Measurements from ENCODE around the gene HEATR3. TPM values are rescaled to one million over a fixed set of nuclear protein-coding genes. Genes with fewer than 3 reads are reported as not detected.
A peak's percentile ranks its signal among the peaks of the same experiment; 100 is the strongest.
"Not testable (repeated sequence)": the region's sequence is repeated elsewhere in the genome, so short reads cannot be mapped to it uniquely, and the experiment has no call there.

The HEATR3 gene
- polyA plus RNA-seq, 2 of the 4 experiments (the other 2 are of a cell fraction) = 21.2 to 30.8 TPM

DNA sequence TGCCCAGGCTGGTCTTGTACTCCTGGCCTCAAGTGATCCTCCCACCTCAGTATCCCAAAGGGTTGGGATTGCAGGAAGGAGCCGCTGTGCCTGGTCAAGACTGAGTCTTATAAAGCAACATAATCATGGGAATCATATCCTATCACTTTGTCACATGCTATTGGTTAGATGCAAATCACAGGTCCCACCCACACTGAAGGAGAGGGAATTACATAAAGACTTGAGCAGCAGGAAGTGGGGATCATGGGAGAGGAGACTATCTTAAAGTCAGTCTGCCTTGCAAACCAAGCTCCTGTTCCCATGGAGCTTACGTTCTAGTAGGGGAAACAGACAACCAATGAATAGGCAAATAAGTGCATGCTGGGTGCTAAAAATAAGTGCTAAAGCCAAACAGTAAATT lies 59.0 kb downstream of the HEATR3 start:
- Histone ChIP-seq H3K4me2 (no peak overlapping the region), H3K9me3 (no peaks in the 10 kb centered on the region), H3K27ac (no peak overlapping the region), H3K4me3 (no peak overlapping the region), H3K4me1 (no peaks in the 10 kb centered on the region)
- no peak for ATAC-seq
- TF ChIP-seq KDM1A (IDR thresholded peaks at IDR 0.05; ENCODE audit: low read depth) (no peak), JUN (IDR thresholded peaks at IDR 0.05) (no peak)
- ChIA-PET POLR2A (no interaction called here), CTCF (interaction anchor here (0.7 kb wide), 1 partner anchor 64 kb away, joined by 3 read pairs; no protein-coding TSS in a partner anchor)
- DNase-seq (ENCODE audit: low read depth in 1 of 2, low spot score in 1 of 2) = no peak
- no peak for FAIRE-seq
- WGBS (ENCODE audit: missing lambda C conversion rate) = 77% methylated on average over 2 of the region's 2 CpGs

- Histone ChIP-seq H3K4me3 (no peak overlapping the region), H3K27ac (no peak overlapping the region), H3K4me1 (no peaks in the 10 kb centered on the region), H3K9me3 (no peaks in the 10 kb centered on the region), H3K4me2 (no peak overlapping the region)
- CTCF ChIA-PET = no interaction called here
- no peak for DNase-seq (ENCODE audit: low read depth in 1 of 2, low spot score in 1 of 2)
- POLR2A ChIA-PET = no interaction called here
- ATAC-seq = no peak
- no peak for FAIRE-seq
- 72% methylated on average over 4 of the region's 4 CpGs for WGBS (ENCODE audit: missing lambda C conversion rate)
- TF ChIP-seq EHMT2 (IDR thresholded peaks at IDR 0.05; ENCODE audit: low read depth) (no peak), HEYL (CRISPR knock-in tag; IDR thresholded peaks at IDR 0.05) (no peak)
Observed at GRCh38 chr16:50126183-50126582, 60.4 kb downstream of the HEATR3 start.

DNA sequence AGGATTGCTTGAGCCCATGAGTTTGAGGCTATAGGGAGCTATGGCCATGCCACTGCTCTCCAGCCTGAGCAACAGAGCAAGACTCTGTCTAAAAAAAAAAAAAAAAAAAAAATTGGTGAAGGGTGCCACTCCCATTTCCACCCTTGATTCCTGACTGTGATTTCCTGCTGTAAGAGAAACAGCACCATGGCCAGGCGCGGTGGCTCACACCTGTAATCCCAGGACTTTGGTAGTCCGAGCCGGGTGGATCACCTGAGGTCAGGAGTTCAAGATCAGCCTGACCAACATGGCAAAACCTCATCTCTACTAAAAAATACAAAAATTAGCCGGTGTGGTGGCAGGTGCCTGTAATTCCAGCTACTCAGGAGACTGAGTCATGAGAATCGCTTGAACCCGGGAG lies 66.8 kb downstream of the HEATR3 start:
- H3K4me1 ChIP-seq; H3K4me2 ChIP-seq; H3K9me3 ChIP-seq; POLR2A ChIA-PET; H3K27ac ChIP-seq; DNase-seq (ENCODE audit: low read depth in 1 of 2, low spot score in 1 of 2); H3K4me3 ChIP-seq; FAIRE-seq; ATAC-seq: not testable (repeated sequence)
- CTCF ChIA-PET = interaction anchor here (0.7 kb wide), 1 partner anchor 12 kb away, joined by 3 read pairs; no protein-coding TSS in a partner anchor
- WGBS (ENCODE audit: missing lambda C conversion rate) = 36% methylated on average over 7 of the region's 7 CpGs

DNA sequence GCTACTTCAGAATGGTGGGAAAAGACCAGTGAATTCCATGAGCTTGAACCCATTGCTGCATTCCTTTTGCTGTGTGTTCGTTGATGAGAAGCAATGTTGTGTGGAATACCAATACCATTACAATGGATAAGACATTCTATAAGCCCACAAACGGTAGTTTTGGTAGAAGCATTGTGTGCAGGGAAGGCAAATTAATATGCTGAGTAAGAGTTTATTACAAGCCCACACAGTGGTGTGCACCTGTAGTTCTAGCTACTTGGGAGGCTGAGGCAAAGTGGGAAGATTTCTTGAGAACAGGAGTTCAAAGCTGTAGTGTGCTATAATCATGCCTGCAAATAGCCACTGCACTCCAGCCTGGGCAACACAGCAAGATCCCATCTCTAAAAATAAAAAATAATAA lies 67.4 kb downstream of the HEATR3 start:
- FAIRE-seq (no peak), DNase-seq (ENCODE audit: low read depth in 1 of 2, low spot score in 1 of 2) (no peak), ATAC-seq (no peak)

GRCh38 chr16:50136399-50136798 lies 70.6 kb downstream of the HEATR3 start:
- no peaks in the 10 kb centered on the region for H3K9me3 ChIP-seq
- no peak overlapping the region for H3K4me2 ChIP-seq
- H3K4me3 ChIP-seq = no peak overlapping the region
- ChIA-PET POLR2A (no interaction called here), CTCF (interaction anchor here (1.0 to 1.8 kb wide), 2 partner anchors 72 to 75 kb away, joined by 3 to 6 read pairs; no protein-coding TSS in a partner anchor)
- no peaks in the 10 kb centered on the region for H3K4me1 ChIP-seq
- DNase-seq (ENCODE audit: low read depth in 1 of 2, low spot score in 1 of 2) (no peak), ATAC-seq (no peak; a peak in 1 of 6 replicates), FAIRE-seq (no peak)
- H3K27ac ChIP-seq = no peak overlapping the region
- TF ChIP-seq RARB (CRISPR knock-in tag; IDR thresholded peaks at IDR 0.05) = no peak
- TF ChIP-seq CHD2 (IDR thresholded peaks at IDR 0.05; ENCODE audit: low read length, partially characterized antibody) = no peak
- TF ChIP-seq RAD21 (conservative IDR thresholded peaks at IDR 0.05 in 1 of 2, IDR thresholded peaks at IDR 0.05 in 1 of 2) = peak in 1 of 2 experiments; percentile 20; a peak in 1 of 5 replicates
- TF ChIP-seq TP53 (CRISPR knock-in tag; IDR thresholded peaks at IDR 0.05) = no peak

More for the DNA sequence above, 67.4 kb downstream of the HEATR3 start:
- Histone ChIP-seq H3K9me3 (no peaks in the 10 kb centered on the region), H3K4me1 (no peaks in the 10 kb centered on the region), H3K4me3 (no peak overlapping the region), H3K4me2 (no peak overlapping the region), H3K27ac (no peak overlapping the region)
- ChIA-PET POLR2A (no interaction called here), CTCF (no interaction called here)
- 10% methylated on average over 2 of the region's 2 CpGs for WGBS (ENCODE audit: missing lambda C conversion rate)
- TF ChIP-seq KDM1A (IDR thresholded peaks at IDR 0.05; ENCODE audit: low read depth) = no peak
- peak; percentile 88 for TF ChIP-seq MAFK (IDR thresholded peaks at IDR 0.05; ENCODE audit: partially characterized antibody)
- TF ChIP-seq RCOR1 (IDR thresholded peaks at IDR 0.05; ENCODE audit: low read depth, low read length) = no peak

GRCh38 chr16:50137268-50137667 lies 71.5 kb downstream of the HEATR3 start:
- Histone ChIP-seq H3K9me3 (no peaks in the 10 kb centered on the region), H3K4me1 (no peaks in the 10 kb centered on the region), H3K27ac (no peak overlapping the region), H3K4me2 (no peak overlapping the region), H3K4me3 (no peak overlapping the region)
- 80% methylated on average over 3 of the region's 3 CpGs for WGBS (ENCODE audit: missing lambda C conversion rate)
- ChIA-PET CTCF (interaction anchor here (1.8 kb wide), 1 partner anchor 74 kb away, joined by 6 read pairs; no protein-coding TSS in a partner anchor), POLR2A (no interaction called here)
- DNase-seq (ENCODE audit: low read depth in 1 of 2, low spot score in 1 of 2) (no peak), FAIRE-seq (no peak), ATAC-seq (no peak)
- TF ChIP-seq REST (IDR thresholded peaks at IDR 0.05) = no peak
- no peak for TF ChIP-seq EHF (CRISPR knock-in tag; IDR thresholded peaks at IDR 0.05)
- TF ChIP-seq CBX2 (IDR thresholded peaks at IDR 0.05; ENCODE audit: borderline replicate concordance, low read depth) = no peak
- no peak for TF ChIP-seq RAD21 (conservative IDR thresholded peaks at IDR 0.05 in 1 of 2, IDR thresholded peaks at IDR 0.05 in 1 of 2)
- no peak for TF ChIP-seq EHMT2 (IDR thresholded peaks at IDR 0.05; ENCODE audit: low read depth)
- TF ChIP-seq EP300 (IDR thresholded peaks at IDR 0.05) = no peak
- TF ChIP-seq NR3C1 (IDR thresholded peaks at IDR 0.05) = no peak
- no peak for TF ChIP-seq SMC3 (IDR thresholded peaks at IDR 0.05)
- TF ChIP-seq GATA3 (IDR thresholded peaks at IDR 0.05; ENCODE audit: borderline replicate concordance) = no peak
